HepG2 (cell line): ENCODE results near the gene HDGFL2. TPM values are rescaled to one million over a fixed set of nuclear protein-coding genes. Genes with fewer than 3 reads are reported as not detected.

Experiments used
- ARNTL ChIP-seq: sonication (generic); formaldehyde crosslinking; IDR thresholded peaks from 2 replicates; pipeline ENCODE4 v1.4.0; 2020; ENCODE audit warnings: mild to moderate bottlenecking, missing genetic modification reagents
- BRD4 ChIP-seq: sonication (generic); formaldehyde crosslinking; IDR thresholded peaks from 2 replicates; pipeline ENCODE4 v1.4.0; 2020; ENCODE audit warnings: missing genetic modification reagents
- CHD2 ChIP-seq: IDR thresholded peaks from 2 replicates; pipeline ENCODE4 v1.6.1; 2011; ENCODE audit warnings: low read depth, low read length, improper control_type of control experiment
- GMEB1 ChIP-seq: sonication (generic); formaldehyde crosslinking; IDR thresholded peaks from 2 replicates; pipeline ENCODE4 v1.5.1; 2020; ENCODE audit warnings: missing genetic modification reagents, mild to moderate bottlenecking, borderline replicate concordance
- HMGXB3 ChIP-seq: sonication (generic); formaldehyde crosslinking; IDR thresholded peaks from 2 replicates; pipeline ENCODE4 v1.4.0; 2020; ENCODE audit warnings: missing genetic modification reagents, borderline replicate concordance
- IKZF4 ChIP-seq: sonication (generic); formaldehyde crosslinking; IDR thresholded peaks from 2 replicates; pipeline ENCODE4 v1.5.1; 2020; ENCODE audit warnings: borderline replicate concordance, mild to moderate bottlenecking, low read depth, missing genetic modification reagents; ENCODE audit errors: not compliant biosample characterization
- LCORL ChIP-seq, 2 experiments: fragments of 450-650 bp in 1 of 2; sonication (generic) in 1 of 2; formaldehyde crosslinking in 1 of 2; IDR thresholded peaks; 2 replicates each; pipeline versions ENCODE4 v1.5.0 to v1.6.1; 2017 to 2020; ENCODE audit warnings: antibody characterized with exemption in 1 of 2, missing genetic modification reagents in 1 of 2
- MEIS1 ChIP-seq: sonication (generic); formaldehyde crosslinking; IDR thresholded peaks from 2 replicates; pipeline ENCODE4 v1.9.0; 2021; ENCODE audit warnings: mild to moderate bottlenecking, missing genetic modification reagents, moderate library complexity, borderline replicate concordance
- NFYC ChIP-seq: IDR thresholded peaks from 2 replicates; pipeline ENCODE4 v1.6.1; 2016; ENCODE audit warnings: missing genetic modification reagents, missing compliant biosample characterization
- NR2F6 ChIP-seq, 2 experiments: IDR thresholded peaks; 2 replicates each; pipeline ENCODE4 v1.6.1; 2016; ENCODE audit warnings: antibody characterized with exemption in 1 of 2, mild to moderate bottlenecking in 1 of 2
- PHF20 ChIP-seq: sonication (generic); formaldehyde crosslinking; IDR thresholded peaks from 2 replicates; pipeline ENCODE4 v1.5.0; 2020; ENCODE audit warnings: mild to moderate bottlenecking, missing genetic modification reagents
- REST ChIP-seq, 2 experiments: IDR thresholded peaks; 2 replicates each; pipeline ENCODE4 v1.6.1; 2011 to 2012; ENCODE audit warnings: low read length in 2 of 2, borderline replicate concordance in 1 of 2, low read depth in 1 of 2, mild to moderate bottlenecking in 1 of 2, moderate library complexity in 1 of 2
- SP4 ChIP-seq: sonication (generic); formaldehyde crosslinking; IDR thresholded peaks from 2 replicates; pipeline ENCODE4 v1.8.1; 2023; ENCODE audit warnings: mild to moderate bottlenecking, missing genetic modification reagents
- SP5 ChIP-seq: IDR thresholded peaks from 2 replicates; pipeline ENCODE4 v1.6.1; 2016; ENCODE audit warnings: low read depth, borderline replicate concordance
- ZNF180 ChIP-seq: sonication (generic); formaldehyde crosslinking; IDR thresholded peaks from 2 replicates; pipeline ENCODE4 v1.4.0; 2020; ENCODE audit warnings: low read depth, missing genetic modification reagents, borderline replicate concordance
- ZNF256 ChIP-seq: sonication (generic); formaldehyde crosslinking; conservative IDR thresholded peaks from 2 replicates; pipeline ENCODE4 v1.4.0; 2020; ENCODE audit warnings: missing genetic modification reagents
- ZNF335 ChIP-seq: sonication (generic); formaldehyde crosslinking; IDR thresholded peaks from 2 replicates; pipeline ENCODE4 v1.4.0; 2020; ENCODE audit warnings: missing genetic modification reagents
- ZNF580 ChIP-seq: IDR thresholded peaks from 2 replicates; pipeline ENCODE4 v1.6.1; 2016; ENCODE audit warnings: low read depth, borderline replicate concordance
- polyA plus RNA-seq, 8 experiments: library from polyadenylated mRNA; depleted of rRNA in 3 of 8; stranded (reverse) in 7 of 8; unstranded in 1 of 8; fragments of >200 nt; fragmentation: Illumina TruSeq in 4 of 8; extraction: Trizol in 4 of 8; gene quantifications; 2 replicates each; pipeline versions ENCODE4 v1.2.1 to v1.2.3, GENCODE V29; 2011 to 2016; ENCODE audit warnings: low read depth in 4 of 8, missing spikeins in 1 of 8, mixed read lengths in 1 of 8; ENCODE audit not compliant: insufficient read depth in 1 of 8
- total RNA-seq, 5 experiments: library from RNA; depleted of rRNA; stranded (reverse); fragments of >200 nt; fragmentation: Illumina TruSeq; extraction: Trizol; gene quantifications; 2 replicates each; pipeline ENCODE4 v1.2.3, GENCODE V29; 2016; ENCODE audit warnings: low read depth in 1 of 5

HDGFL2 gene
- total and polyA plus RNA-seq, 2 of the 13 experiments (the other 11 are each of a cell fraction or from before 2014, with no cell fraction given): 20.0 to 51.1 TPM

- TF ChIP-seq HMGXB3 (CRISPR knock-in tag) (peak; percentile 99), REST (IDR thresholded peaks at IDR 0.05; ENCODE audit: borderline replicate concordance in 1 of 2, low read depth in 1 of 2, low read length in 2 of 2) (0 out of 4 replicates have a peak, but pooled peaks of 1 of the 2 experiments have one; percentile 62), ZNF180 (CRISPR knock-in tag) (no peak), ZNF335 (CRISPR knock-in tag) (no peak), SP4 (peak; percentile 98), PHF20 (CRISPR knock-in tag) (0 out of 2 replicates have a peak, but pooled peaks have one; percentile 7), NFYC (peak; percentile 87), SP5 (peak; percentile 50; the same call in 1 of the 2 replicates), IKZF4 (CRISPR knock-in tag) (peak; percentile 11), ARNTL (CRISPR knock-in tag) (peak; percentile 34; the same call in 1 of the 2 replicates), BRD4 (CRISPR knock-in tag) (no peak), NR2F6 (IDR thresholded peaks at IDR 0.05) (no peak), NR2F6 (CRISPR knock-in tag; IDR thresholded peaks at IDR 0.05) (0 out of 2 replicates have a peak, but pooled peaks have one; percentile 7), ZNF580 (CRISPR knock-in tag) (no peak; the same call in 1 of the 2 replicates), CHD2 (peak; percentile 73; the same call in 1 of the 2 replicates), LCORL (IDR thresholded peaks at IDR 0.05) (no peak), LCORL (CRISPR knock-in tag; IDR thresholded peaks at IDR 0.05) (0 out of 2 replicates have a peak, but pooled peaks have one; percentile 20), ZNF256 (CRISPR knock-in tag) (peak; percentile 65; the same call in 1 of the 2 replicates), MEIS1 (CRISPR knock-in tag) (0 out of 2 replicates have a peak, but pooled peaks have one; percentile 39), GMEB1 (CRISPR knock-in tag) (peak; percentile 18; the same call in 1 of the 2 replicates)
Observed at GRCh38 chr19:4471403-4472173, 509 bp upstream of the HDGFL2 start (continued).
